ENCODE measurements around the gene ZFP1. TPM values are rescaled to one million over a fixed set of nuclear protein-coding genes. Genes with fewer than 3 reads are reported as not detected.

Gene ZFP1
- total RNA-seq (2022; extraction: Qiagen RNA extraction; ENCODE audit: low read depth), result 10.1 to 13.0 TPM (median 12.8 TPM) in 5 replicates

GRCh38 chr16:75148311-75149195 is at the start of gene ZFP1:
TSS of gene ZFP1 (plus strand) at chr16:75148524. CDS start at chr16:75152952, 4,428 bp downstream.

GRCh38 chr16:75116081-75116910 is 32.0 kb upstream of the ZFP1 start, which contains the start of gene LDHD:
TSS of gene LDHD (minus strand) at chr16:75116780. CDS start at chr16:75116720, 60 bp downstream.

DNA sequence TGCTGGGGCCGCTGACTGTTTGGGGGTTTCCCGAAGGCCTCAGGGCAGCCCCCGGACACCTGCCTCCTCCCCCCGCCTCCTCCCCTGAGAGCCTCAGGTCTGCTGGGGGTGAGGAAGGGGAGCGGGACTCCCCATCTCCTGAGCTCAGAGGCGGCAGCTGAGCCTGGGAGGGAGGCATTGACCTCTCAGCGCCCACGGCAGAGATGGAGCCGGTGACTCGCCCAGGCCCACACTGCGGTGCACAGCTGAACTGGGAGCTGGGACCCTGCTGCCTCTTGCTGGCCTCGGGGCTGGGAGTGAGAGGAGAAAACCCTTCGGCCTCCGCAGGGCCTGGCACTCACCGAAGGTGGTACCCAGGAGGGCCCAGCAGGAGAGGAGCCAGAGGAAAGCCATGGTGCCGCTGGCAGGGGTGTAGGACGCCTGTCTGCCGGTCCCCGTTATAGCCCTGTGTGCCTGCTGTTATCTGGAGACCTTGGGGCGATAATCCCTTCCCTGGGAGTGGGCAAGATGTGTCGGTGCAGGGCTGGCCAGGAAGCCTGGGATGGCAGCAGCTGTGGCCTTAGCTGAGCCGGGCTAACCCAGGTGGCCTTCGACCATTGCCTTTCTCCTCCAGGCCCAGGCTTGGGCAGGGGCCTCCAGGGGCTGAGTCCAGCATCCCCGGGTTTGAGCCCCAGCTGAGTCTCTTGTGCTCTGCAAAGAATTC is 58.6 kb downstream of the ZFP1 start, which contains the start of gene CTRB2:
CTRB2 (minus strand) TSS at position 413 of the 703 bp plus-strand sequence; CDS start at position 393, 20 bp downstream.

GRCh38 chr16:75218256-75219076 is 70.1 kb downstream of the ZFP1 start, which contains the start of gene CTRB1:
TSS of gene CTRB1 (plus strand) at chr16:75218988. CDS start at chr16:75219008, 20 bp downstream.

Other genes with a start within 250 kb of the ZFP1 start
- gene WDR59, start 163.4 kb upstream of the ZFP1 start, total RNA-seq (2022; extraction: Qiagen RNA extraction; ENCODE audit: low read depth), result 20.2 to 35.0 TPM (median 31.2 TPM) in 5 replicates
- gene ZNRF1, start 149.5 kb upstream of the ZFP1 start, total RNA-seq (2022; extraction: Qiagen RNA extraction; ENCODE audit: low read depth), result 18.4 to 25.4 TPM (median 23.5 TPM) in 5 replicates
- 0.55 to 0.99 TPM (median 0.67 TPM) in 5 replicates for gene LDHD, start 31.7 kb upstream of the ZFP1 start, total RNA-seq (2022; extraction: Qiagen RNA extraction; ENCODE audit: low read depth)
- not detected in 5 replicates for gene CTRB2, start 58.6 kb downstream of the ZFP1 start, total RNA-seq (2022; extraction: Qiagen RNA extraction; ENCODE audit: low read depth)
- not detected in 5 replicates for gene CTRB1, start 70.5 kb downstream of the ZFP1 start, total RNA-seq (2022; extraction: Qiagen RNA extraction; ENCODE audit: low read depth)
- gene BCAR1, start 103.1 kb downstream of the ZFP1 start, total RNA-seq (2022; extraction: Qiagen RNA extraction; ENCODE audit: low read depth), result 67.4 to 94.3 TPM (median 76.5 TPM) in 5 replicates